Mesothelial cell of epicardium (in vitro differentiated cells): ENCODE results near the gene UBE3C. TPM values are rescaled to one million over a fixed set of nuclear protein-coding genes. Genes with fewer than 3 reads are reported as not detected.

Experiments
- DNase-seq, 2 experiments: peaks; one replicate each; pipeline ENCODE4 v3.0.0; 2021; ENCODE audit warnings: low spot score in 2 of 2; ENCODE audit not compliant: unreplicated experiment in 2 of 2
- H3K27ac Mint-ChIP-seq: 2 replicates; pipeline ENCODE4 v1.8.0; 2021; ENCODE audit warnings: mixed read lengths
- H3K27me3 Mint-ChIP-seq: 2 replicates; pipeline ENCODE4 v1.8.0; 2021; ENCODE audit warnings: low read depth, mixed read lengths
- H3K36me3 Mint-ChIP-seq: 2 replicates; pipeline ENCODE4 v1.8.0; 2021; ENCODE audit warnings: mixed read lengths
- H3K4me1 Mint-ChIP-seq: 2 replicates; pipeline ENCODE4 v1.8.0; 2021; ENCODE audit warnings: mixed read lengths
- H3K4me3 Mint-ChIP-seq: 2 replicates; pipeline ENCODE4 v1.8.0; 2021; ENCODE audit warnings: mild to moderate bottlenecking, moderate library complexity, mixed read lengths
- H3K9me3 Mint-ChIP-seq: 2 replicates; pipeline ENCODE4 v1.8.0; 2021; ENCODE audit warnings: mixed read lengths
- total RNA-seq: library from RNA; stranded (reverse); gene quantifications from 3 replicates; pipeline ENCODE4 v1.2.1, GENCODE V29; 2021
- TF ChIP-seq, protein P1 (sequence below): fragments of 200-600 bp; sonication (generic); IDR thresholded peaks from one replicate; pipeline ENCODE4 v1.5.0; 2021; ENCODE audit warnings: antibody characterized with exemption; ENCODE audit not compliant: unreplicated experiment

The UBE3C gene
- total RNA-seq, 1 donor from 2014 or later = 58.8 TPM

DNA sequence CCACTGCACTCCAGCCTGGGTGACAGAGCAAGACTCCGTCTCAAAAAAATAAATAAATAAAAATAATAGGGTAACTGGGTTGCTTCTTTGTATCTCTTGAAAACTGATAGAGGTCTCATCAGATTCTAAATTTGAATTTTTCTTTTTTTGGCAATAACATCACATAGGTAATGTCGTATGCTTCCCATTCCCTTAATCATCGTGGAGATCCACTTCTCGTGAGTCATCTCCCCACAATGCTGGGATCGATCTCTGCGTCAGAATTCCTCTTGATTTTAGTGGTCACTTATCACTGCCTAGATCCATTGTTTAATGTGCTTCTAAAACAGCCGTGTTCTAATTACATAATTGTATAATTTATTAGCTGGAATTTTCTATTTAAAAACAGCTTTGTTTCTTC, 127.5 kb downstream of the UBE3C start:
- no peaks in the 10 kb centered on the region for H3K9me3 Mint-ChIP-seq
- H3K27ac Mint-ChIP-seq = no peak overlapping the region
- peaks cover 29% of the 10 kb centered on the region for H3K36me3 Mint-ChIP-seq
- no peaks in the 10 kb centered on the region for H3K4me1 Mint-ChIP-seq
- DNase-seq = no peak
- H3K27me3 Mint-ChIP-seq = no peaks in the 10 kb centered on the region
- H3K4me3 Mint-ChIP-seq = no peak overlapping the region
- TF ChIP-seq, protein P1, sequence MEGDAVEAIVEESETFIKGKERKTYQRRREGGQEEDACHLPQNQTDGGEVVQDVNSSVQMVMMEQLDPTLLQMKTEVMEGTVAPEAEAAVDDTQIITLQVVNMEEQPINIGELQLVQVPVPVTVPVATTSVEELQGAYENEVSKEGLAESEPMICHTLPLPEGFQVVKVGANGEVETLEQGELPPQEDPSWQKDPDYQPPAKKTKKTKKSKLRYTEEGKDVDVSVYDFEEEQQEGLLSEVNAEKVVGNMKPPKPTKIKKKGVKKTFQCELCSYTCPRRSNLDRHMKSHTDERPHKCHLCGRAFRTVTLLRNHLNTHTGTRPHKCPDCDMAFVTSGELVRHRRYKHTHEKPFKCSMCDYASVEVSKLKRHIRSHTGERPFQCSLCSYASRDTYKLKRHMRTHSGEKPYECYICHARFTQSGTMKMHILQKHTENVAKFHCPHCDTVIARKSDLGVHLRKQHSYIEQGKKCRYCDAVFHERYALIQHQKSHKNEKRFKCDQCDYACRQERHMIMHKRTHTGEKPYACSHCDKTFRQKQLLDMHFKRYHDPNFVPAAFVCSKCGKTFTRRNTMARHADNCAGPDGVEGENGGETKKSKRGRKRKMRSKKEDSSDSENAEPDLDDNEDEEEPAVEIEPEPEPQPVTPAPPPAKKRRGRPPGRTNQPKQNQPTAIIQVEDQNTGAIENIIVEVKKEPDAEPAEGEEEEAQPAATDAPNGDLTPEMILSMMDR = no peak

DNA sequence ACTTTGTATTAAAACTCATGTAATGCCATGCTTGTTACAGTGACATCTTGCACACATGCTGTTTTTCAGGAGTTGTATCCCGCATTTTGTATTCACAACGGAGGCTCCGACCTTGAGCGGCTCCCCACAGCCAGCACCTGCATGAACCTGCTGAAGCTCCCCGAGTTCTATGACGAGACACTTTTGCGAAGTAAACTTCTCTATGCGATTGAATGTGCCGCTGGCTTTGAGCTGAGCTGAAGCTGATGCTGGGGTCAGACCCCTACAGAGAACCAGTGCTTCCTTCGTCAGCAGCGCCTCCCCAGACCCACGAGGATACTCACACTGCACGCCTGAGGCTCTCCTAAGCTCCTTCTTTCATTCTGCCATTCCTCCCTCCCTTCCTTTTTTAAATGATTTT, 128.8 kb downstream of the UBE3C start:
- peaks cover 2% of the 10 kb centered on the region for H3K4me1 Mint-ChIP-seq
- no peaks in the 10 kb centered on the region for H3K27me3 Mint-ChIP-seq
- peaks cover 29% of the 10 kb centered on the region for H3K36me3 Mint-ChIP-seq
- no peak overlapping the region for H3K27ac Mint-ChIP-seq
- no peaks in the 10 kb centered on the region for H3K9me3 Mint-ChIP-seq
- TF ChIP-seq, protein P1 = no peak
- no peak for DNase-seq
- no peak overlapping the region for H3K4me3 Mint-ChIP-seq

DNA sequence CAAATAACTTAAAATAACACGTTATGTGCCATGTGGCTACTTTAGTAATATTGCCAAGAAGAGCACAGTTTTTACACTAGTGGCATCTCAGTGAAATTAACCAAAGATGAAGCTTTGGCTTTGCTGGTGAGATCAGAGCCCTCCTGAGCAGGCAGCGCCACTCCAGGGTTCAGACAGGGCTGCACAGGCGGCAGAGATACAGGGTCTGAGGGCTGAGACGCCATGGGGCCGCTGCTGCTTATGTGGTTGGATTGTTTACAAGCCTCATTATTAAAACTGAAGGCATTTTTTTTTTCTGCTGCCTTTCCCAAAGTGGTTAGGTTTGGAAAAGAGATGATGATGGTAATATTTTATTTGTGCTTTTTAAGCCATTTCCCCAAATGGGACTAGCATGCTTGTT, 129.2 kb downstream of the UBE3C start:
- Mint-ChIP-seq H3K4me3 (no peak overlapping the region), H3K9me3 (no peaks in the 10 kb centered on the region), H3K27me3 (no peaks in the 10 kb centered on the region), H3K27ac (no peak overlapping the region), H3K4me1 (peaks cover 2% of the 10 kb centered on the region), H3K36me3 (peaks cover 27% of the 10 kb centered on the region)
- DNase-seq = no peak
- TF ChIP-seq, protein P1 = no peak

DNA sequence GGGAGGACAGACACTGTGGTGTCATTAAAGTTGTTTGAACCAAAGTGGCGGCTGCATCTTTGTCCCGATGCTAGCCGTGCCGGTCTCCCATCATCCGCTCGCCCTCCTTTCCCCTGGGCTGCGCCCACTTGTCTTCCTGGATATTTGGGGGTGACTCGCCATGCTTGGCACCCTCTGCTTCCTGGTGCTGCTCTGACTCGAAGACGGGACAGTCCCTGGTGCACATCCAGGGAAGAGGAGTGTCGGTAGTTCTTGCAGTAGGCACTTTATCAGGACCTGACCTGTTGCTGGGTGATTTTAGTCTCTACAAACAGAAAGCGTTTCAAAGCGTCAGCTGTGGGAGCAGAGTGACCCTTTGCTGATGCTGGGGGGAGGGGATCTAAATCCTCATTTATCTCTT, 129.8 kb downstream of the UBE3C start:
- Mint-ChIP-seq H3K4me3 (no peak overlapping the region), H3K27ac (no peak overlapping the region), H3K36me3 (peaks cover 26% of the 10 kb centered on the region), H3K9me3 (no peaks in the 10 kb centered on the region), H3K27me3 (no peaks in the 10 kb centered on the region), H3K4me1 (peaks cover 2% of the 10 kb centered on the region)
- DNase-seq = no peak
- TF ChIP-seq, protein P1 = no peak

DNA sequence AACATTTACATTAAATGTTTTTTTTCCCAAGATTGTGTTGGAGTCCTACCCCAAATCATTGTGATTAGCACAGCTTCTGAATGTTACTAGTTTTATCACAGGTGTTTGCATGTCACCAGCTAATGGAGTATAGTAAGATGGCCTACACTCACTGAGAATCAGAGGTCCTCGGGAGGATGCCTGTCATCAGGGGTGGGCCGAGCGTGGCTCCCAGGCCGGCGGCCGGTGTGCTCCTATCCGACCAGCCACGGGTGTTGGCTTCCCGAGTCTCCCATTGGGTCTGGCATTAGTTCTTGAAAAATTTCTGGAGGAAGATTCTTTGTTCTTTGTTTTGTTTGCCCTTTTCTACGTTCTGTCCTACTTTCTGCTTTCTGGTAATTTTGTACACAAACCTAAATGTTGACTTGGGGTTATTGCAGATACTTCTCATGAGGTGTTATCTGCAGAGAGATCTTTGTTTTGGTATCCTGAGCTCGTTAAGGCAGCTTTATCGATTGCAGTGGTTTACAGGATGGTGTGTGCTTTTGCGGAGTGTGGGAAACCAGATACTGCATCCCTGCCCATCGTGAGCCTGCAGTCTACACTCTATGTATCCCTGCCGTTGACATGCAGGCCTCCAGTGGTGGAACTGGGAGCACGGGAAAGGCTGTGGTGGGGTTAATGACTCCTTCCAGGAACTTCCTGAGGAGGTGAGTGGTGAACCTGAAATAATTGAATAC, 130.8 kb downstream of the UBE3C start:
- no peaks in the 10 kb centered on the region for H3K9me3 Mint-ChIP-seq
- H3K27ac Mint-ChIP-seq = no peak overlapping the region
- peaks cover 2% of the 10 kb centered on the region for H3K4me1 Mint-ChIP-seq
- H3K36me3 Mint-ChIP-seq = peaks cover 23% of the 10 kb centered on the region
- DNase-seq = no peak
- TF ChIP-seq, protein P1 = no peak
- H3K27me3 Mint-ChIP-seq = no peaks in the 10 kb centered on the region
- no peak overlapping the region for H3K4me3 Mint-ChIP-seq
